GM12872 (cell line): ENCODE results near the gene PACSIN3.

Experiments used
- CTCF ChIP-seq: IDR thresholded peaks from 3 replicates; pipeline ENCODE4 v1.5.1; 2011; ENCODE audit warnings: low read depth, mild to moderate bottlenecking, low read length, moderate library complexity; ENCODE audit not compliant: insufficient read depth

The PACSIN3 gene

GRCh38 chr11:47207459-47207858 lies 21.2 kb upstream of the PACSIN3 start:
- TF ChIP-seq CTCF, result no peak

GRCh38 chr11:47204637-47204989 lies 18.4 kb upstream of the PACSIN3 start:
- no peak for TF ChIP-seq CTCF

- TF ChIP-seq CTCF, result no peak
Measured at GRCh38 chr11:47202576-47202975, 16.3 kb upstream of the PACSIN3 start.

- no peak for TF ChIP-seq CTCF
Measured at GRCh38 chr11:47201015-47201414, 14.8 kb upstream of the PACSIN3 start.

- TF ChIP-seq CTCF, result no peak
Measured at GRCh38 chr11:47192111-47192510, 5.9 kb upstream of the PACSIN3 start.

- no peak for TF ChIP-seq CTCF
Measured at GRCh38 chr11:47189100-47189834, 3.0 kb upstream of the PACSIN3 start.

GRCh38 chr11:47188259-47188658 lies 2.0 kb upstream of the PACSIN3 start:
- TF ChIP-seq CTCF, result no peak

GRCh38 chr11:47187723-47188122 lies 1.5 kb upstream of the PACSIN3 start:
- TF ChIP-seq CTCF, result no peak
